Measurements from ENCODE around the gene IKBIP. TPM values are rescaled to one million over a fixed set of nuclear protein-coding genes. Genes with fewer than 3 reads are reported as not detected.
"Not testable (repeated sequence)": the region's sequence is repeated elsewhere in the genome, so short reads cannot be mapped to it uniquely, and the experiment has no call there.

The IKBIP gene
- total and polyA plus RNA-seq, 5 donors, result 4.9 to 10.3 (median 6.3) TPM

DNA sequence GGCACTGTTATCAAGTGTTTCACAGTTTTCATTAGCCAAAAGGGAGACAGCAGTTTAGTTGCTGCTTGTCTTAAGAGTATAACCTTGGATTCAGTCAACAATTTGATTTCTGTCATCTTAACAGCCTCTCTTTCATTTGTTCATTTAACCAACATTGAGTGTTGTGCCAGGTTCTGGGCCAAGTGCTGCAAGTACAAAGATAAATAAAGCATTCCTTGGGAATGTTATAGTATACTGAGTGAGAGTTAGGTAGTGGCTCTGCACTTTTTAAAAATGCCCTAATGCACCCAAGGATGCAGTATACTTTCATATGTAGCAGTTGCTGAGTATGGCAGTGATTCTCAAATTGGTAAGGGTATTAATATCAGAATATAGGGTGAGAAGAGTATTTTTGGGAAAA lies 15.9 kb upstream of the IKBIP start:
- intact Hi-C loops (cut with DNase I), result no loop called here
- Histone ChIP-seq H3K27me3 (ENCODE audit: control insufficient read depth, insufficient read depth) (no peaks in the 10 kb centered on the region), H3K9me3 (ENCODE audit: control insufficient read depth, low read length) (no peaks in the 10 kb centered on the region), H3K4me1 (ENCODE audit: control insufficient read depth, insufficient read depth, low read length) (no peaks in the 10 kb centered on the region), H3K27ac (ENCODE audit: low read length) (no peak overlapping the region), H3K4me3 (ENCODE audit: low read length) (no peak overlapping the region)
- ATAC-seq (no peak), DNase-seq (no peak)

DNA sequence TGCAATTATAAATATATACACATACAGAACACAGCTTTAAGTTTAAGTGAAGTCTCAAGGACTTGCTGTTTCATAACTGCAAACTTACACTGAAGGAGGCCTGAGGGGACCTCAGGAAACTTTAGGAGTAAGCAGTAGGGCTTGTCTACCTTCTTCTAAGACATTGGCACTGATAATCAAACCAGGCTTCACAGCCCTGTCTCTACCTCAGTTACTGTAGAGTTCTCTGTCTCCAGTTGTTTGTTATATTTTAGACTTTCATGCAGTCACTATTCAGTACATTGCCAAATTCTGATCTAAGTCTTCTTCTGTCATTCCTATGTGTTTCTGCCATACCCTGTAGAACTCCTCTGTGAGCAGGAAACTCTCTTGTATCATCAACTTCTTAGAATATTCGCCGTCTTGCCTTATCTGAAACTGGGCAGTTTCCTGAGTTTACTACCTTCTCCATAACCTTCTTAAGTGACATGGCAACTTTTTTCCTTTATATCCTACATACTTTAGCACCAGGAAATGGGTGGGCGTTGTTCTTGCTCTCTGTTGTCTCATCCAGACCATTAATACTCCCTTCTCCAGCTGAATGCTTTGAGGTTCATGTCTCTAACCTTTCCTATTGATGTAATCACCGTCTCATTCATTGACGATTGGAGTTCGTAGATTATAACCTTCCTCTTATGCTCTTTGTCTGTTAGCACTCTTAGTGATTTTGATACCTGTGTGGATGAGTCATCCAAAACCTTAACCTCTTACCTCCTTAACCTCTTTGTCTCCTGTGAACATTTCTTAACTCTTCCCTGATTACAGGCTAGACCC lies 11.9 kb upstream of the IKBIP start:
- intact Hi-C loops (cut with DNase I), result loop anchor here in 1 of 4 donors (10.0 kb wide), 1 partner anchor 92 kb away; no protein-coding TSS in a partner anchor
- H3K4me1 ChIP-seq (ENCODE audit: control insufficient read depth, insufficient read depth, low read length), result no peaks in the 10 kb centered on the region
- DNase-seq (no peak), ATAC-seq (no peak)
- no peak overlapping the region for H3K4me3 ChIP-seq (ENCODE audit: low read length)
- no peak overlapping the region for H3K27ac ChIP-seq (ENCODE audit: low read length)
- no peaks in the 10 kb centered on the region for H3K9me3 ChIP-seq (ENCODE audit: control insufficient read depth, low read length)
- no peaks in the 10 kb centered on the region for H3K27me3 ChIP-seq (ENCODE audit: control insufficient read depth, insufficient read depth)
- WGBS, result 64% methylated on average over 6 of the region's 6 CpGs

DNA sequence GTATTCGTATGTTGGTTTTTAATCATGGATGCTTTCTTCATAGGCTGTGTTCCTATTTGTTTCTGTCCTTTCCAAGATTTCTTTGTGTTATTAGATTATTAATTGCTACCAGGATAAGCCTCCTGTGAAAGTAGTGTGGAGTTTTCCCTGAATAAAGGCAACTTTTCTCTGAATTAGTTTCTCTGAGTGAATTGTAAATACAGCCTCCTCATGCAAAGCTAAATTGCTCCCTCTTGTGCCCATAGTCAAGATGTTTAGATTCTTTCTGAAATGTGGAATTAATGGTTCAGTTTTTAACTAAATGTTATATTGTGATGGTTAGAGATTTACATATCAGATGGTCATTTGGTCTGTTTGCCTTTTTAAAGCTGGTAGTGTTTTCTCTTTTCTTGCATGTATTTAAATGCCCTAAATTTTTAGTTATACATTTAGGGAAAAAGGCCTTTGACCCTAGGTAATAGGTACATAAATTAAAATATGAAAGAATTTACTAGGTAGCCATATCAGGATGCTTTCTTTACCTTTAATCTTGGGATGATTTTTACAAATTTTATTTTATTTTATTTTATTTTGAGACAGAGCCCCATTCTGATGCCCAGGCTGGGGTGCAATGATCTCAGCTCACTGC lies 9.4 kb upstream of the IKBIP start:
- WGBS, result 84% methylated on average over 1 of the region's 1 CpG

DNA sequence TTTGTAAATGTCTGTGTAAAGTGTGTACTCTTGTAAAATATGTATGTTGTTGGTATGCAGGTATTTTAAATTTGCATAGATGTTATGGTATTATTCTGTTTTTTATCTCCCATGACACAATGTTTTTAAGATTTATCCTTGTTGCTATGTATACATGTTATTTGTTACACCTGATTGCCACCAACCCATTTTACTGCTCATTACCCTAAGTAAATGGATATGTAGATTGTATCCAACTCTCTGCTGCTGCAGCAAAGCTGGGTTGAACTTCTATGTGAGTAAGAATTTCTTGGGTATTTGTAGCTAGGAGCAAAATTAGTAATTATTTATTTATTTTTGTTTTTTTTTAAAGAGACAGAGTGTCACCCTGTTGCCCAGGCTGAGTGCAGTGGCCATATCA lies 6.7 kb upstream of the IKBIP start:
- DNase-seq, result no peak
- no peaks in the 10 kb centered on the region for H3K9me3 ChIP-seq (ENCODE audit: control insufficient read depth, low read length)
- ATAC-seq, result no peak
- no peaks in the 10 kb centered on the region for H3K4me1 ChIP-seq (ENCODE audit: control insufficient read depth, insufficient read depth, low read length)
- no peaks in the 10 kb centered on the region for H3K27me3 ChIP-seq (ENCODE audit: control insufficient read depth, insufficient read depth)
- intact Hi-C loops (cut with DNase I), result loop anchor here in 3 of 4 donors (5.0 to 10.0 kb wide), 2 partner anchors 84 to 87 kb away; no protein-coding TSS in a partner anchor
- H3K27ac ChIP-seq (ENCODE audit: low read length), result no peak overlapping the region
- no peak overlapping the region for H3K4me3 ChIP-seq (ENCODE audit: low read length)

More for the DNA sequence above, 9.4 kb upstream of the IKBIP start:
- DNase-seq, result no peak
- no peak overlapping the region for H3K27ac ChIP-seq (ENCODE audit: low read length)
- ATAC-seq, result no peak
- H3K4me3 ChIP-seq (ENCODE audit: low read length), result no peak overlapping the region
- H3K9me3 ChIP-seq (ENCODE audit: control insufficient read depth, low read length), result no peaks in the 10 kb centered on the region
- intact Hi-C loops (cut with DNase I), result loop anchor here in 3 of 4 donors (5.0 to 10.0 kb wide), 2 partner anchors 87 to 89 kb away; no protein-coding TSS in a partner anchor
- H3K4me1 ChIP-seq (ENCODE audit: control insufficient read depth, insufficient read depth, low read length), result no peaks in the 10 kb centered on the region
- H3K27me3 ChIP-seq (ENCODE audit: control insufficient read depth, insufficient read depth), result no peaks in the 10 kb centered on the region

DNA sequence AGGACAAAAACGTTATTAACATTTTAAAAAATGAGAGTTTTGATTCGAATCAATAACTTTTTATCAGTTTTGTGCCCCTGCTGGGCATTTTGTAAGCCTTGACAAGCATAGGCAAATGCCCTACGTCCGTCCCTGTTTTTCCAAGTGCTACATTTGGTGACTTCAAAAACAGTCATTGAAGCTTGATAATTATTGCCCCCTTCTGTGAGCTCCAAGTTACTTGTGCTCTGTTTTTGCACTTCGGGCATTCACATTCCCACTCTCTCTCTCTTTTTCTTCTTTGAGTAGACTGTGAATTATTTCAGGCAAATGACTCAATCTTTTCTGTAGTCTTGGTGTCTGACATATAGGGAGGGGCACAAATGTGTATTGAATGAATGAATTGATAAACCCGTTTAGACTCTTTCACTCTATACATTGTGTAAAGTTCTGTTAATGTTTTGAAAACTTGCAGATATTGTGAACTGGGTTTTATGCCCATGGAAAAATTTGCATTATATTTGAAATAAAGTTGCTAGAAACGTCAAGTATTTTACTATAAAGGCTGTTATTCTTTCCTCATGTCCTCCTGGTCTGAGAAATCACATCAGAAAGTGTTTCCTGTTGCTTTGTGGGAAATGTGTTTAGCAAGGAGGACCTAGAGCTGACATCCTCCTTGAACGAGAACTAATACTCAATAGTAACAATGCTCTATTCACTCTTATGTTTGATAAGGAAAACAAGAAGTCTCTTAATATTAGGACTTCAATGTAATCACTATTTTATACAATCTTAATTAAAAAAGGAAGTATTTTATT lies 1.9 kb upstream of the IKBIP start:
- Histone ChIP-seq H3K27me3 (ENCODE audit: control insufficient read depth, insufficient read depth) (no peaks in the 10 kb centered on the region), H3K4me1 (ENCODE audit: control insufficient read depth, insufficient read depth, low read length) (no peaks in the 10 kb centered on the region), H3K27ac (ENCODE audit: low read length) (no peak overlapping the region), H3K4me3 (ENCODE audit: low read length) (peak overlapping the region; percentile 93), H3K9me3 (ENCODE audit: control insufficient read depth, low read length) (no peaks in the 10 kb centered on the region)
- intact Hi-C loops (cut with DNase I), result loop anchor here in 2 of 4 donors (10.0 kb wide), 1 partner anchor 52 kb away; the partner anchor contains the start of gene SLC25A3 (in 2 of the 2)
- ATAC-seq (no peak), DNase-seq (no peak)
- WGBS, result 8% methylated on average over 8 of the region's 8 CpGs

DNA sequence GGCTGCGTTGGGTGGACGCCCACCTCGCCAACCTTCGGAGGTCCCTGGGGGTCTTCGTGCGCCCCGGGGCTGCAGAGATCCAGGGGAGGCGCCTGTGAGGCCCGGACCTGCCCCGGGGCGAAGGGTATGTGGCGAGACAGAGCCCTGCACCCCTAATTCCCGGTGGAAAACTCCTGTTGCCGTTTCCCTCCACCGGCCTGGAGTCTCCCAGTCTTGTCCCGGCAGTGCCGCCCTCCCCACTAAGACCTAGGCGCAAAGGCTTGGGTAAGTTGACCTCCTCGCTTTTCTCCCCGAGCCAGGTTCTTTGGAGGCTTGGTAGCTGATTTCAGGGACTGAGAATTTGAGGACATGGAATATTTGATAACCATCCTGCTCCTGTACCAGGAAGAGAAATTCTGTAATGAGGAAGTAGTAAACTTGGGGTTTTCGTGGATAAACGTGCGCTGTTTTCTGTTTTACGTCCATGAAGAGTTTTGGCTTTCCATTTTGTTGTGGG lies 1.0 kb upstream of the IKBIP start:
- DNase-seq, result peak in 1 of 3 donors; percentile 42
- Histone ChIP-seq H3K27me3 (ENCODE audit: control insufficient read depth, insufficient read depth) (no peaks in the 10 kb centered on the region), H3K4me3 (ENCODE audit: low read length) (peak overlapping the region; percentile 93), H3K9me3 (ENCODE audit: control insufficient read depth, low read length) (no peaks in the 10 kb centered on the region), H3K4me1 (ENCODE audit: control insufficient read depth, insufficient read depth, low read length) (no peaks in the 10 kb centered on the region), H3K27ac (ENCODE audit: low read length) (peak overlapping the region; percentile 53)
- under 1% methylated on average over 24 of the region's 24 CpGs for WGBS
- intact Hi-C loops (cut with DNase I), result loop anchor here in 2 of 4 donors (10.0 kb wide), 1 partner anchor 51 kb away; the partner anchor contains the start of gene SLC25A3 (in 2 of the 2)
- ATAC-seq, result peak; percentile 14 to 30

DNA sequence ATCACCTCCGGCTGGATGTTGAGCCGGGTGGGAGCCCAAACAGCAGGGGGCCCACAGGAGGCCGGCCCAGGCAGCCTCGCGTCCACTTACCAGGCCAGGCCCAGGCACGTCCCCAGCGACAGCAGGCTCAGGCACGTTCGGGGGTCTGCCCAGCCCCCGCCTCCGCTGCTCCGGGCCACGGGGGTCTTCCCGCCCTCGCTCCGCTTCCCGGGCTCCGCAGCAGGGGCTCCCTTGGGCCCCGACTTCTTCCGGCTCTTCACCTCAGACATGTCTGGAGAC lies 216 bp downstream of the IKBIP start:
- WGBS, result under 1% methylated on average over 20 of the region's 20 CpGs
- DNase-seq (peak in 2 of 3 donors; percentile 53 to 78), ATAC-seq (peak; percentile 27 to 64)
- H3K4me1 ChIP-seq (ENCODE audit: control insufficient read depth, insufficient read depth, low read length), result no peaks in the 10 kb centered on the region
- H3K9me3 ChIP-seq (ENCODE audit: control insufficient read depth, low read length), result no peaks in the 10 kb centered on the region
- peak overlapping the region; percentile 31 for H3K27ac ChIP-seq (ENCODE audit: low read length)
- H3K27me3 ChIP-seq (ENCODE audit: control insufficient read depth, insufficient read depth), result no peaks in the 10 kb centered on the region
- H3K4me3 ChIP-seq (ENCODE audit: low read length), result peak overlapping the region; percentile 93
- intact Hi-C loops (cut with DNase I), result loop anchor here in 2 of 4 donors (10.0 kb wide), 1 partner anchor 50 kb away; the partner anchor contains the start of gene SLC25A3 (in 2 of the 2)

DNA sequence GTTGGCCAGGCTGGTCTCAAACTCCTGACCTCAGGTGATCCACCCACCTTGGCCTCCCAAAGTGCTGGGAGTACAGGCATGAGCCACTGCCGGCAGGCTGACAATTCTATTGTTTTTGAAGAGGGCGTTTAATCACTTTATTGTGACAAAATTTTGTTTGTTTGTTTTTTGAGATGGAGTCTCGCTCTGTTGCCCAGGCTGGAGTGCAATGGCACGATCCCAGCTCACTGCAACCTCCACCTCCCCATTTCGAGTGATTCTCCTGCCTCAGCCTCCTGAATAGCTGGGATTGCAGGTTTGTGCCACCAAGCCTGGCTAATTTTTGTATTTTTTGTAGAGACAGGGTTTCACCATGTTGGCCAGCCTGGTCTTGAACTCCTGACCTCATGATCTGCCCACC lies 1.8 kb downstream of the IKBIP start:
- 96% methylated on average over 5 of the region's 5 CpGs for WGBS
- H3K4me3 ChIP-seq (ENCODE audit: low read length); H3K27ac ChIP-seq (ENCODE audit: low read length); H3K9me3 ChIP-seq (ENCODE audit: control insufficient read depth, low read length); DNase-seq; ATAC-seq; H3K27me3 ChIP-seq (ENCODE audit: control insufficient read depth, insufficient read depth); H3K4me1 ChIP-seq (ENCODE audit: control insufficient read depth, insufficient read depth, low read length): not testable (repeated sequence)
- intact Hi-C loops (cut with DNase I), result loop anchor here in 2 of 4 donors (10.0 kb wide), 1 partner anchor 48 kb away; the partner anchor contains the start of gene SLC25A3 (in 2 of the 2)

DNA sequence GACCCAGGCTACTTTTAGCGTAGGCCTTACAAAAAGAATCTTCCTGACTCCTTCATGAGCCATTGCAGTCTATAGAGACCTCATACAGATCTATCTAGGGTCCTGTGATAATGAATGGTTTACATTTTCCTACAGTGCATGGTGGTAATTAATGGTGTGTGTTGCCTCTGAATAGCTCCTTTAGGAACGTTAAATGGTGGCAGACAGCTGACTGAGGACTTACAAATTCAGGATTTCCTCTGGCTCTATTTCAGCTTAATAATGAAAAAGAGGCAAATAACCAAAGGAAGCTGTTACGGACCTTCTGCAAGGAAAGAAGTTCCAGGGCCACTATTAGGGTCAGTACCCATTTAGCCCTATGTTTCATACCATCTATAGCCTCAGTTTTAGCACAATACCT lies 5.1 kb downstream of the IKBIP start:
- WGBS, result 70% methylated on average over 3 of the region's 3 CpGs

DNA sequence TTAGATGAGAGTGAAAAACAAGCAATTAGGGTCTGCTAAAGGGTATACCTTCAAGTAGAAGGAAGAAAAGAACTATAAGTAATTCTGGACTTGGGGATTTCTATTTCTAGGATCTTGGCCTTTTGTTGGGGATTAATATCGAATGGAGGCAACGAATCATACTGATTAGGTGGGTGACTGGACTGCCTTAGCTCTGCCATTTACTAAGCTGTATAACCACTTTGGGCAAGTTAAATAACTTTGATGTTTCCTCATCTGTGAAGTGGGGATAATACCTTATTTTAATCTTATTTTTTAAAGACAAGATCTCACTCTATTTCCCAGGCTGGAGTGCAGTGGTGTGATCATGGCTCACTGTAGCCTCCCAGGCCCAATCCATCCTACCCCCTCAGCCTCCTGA lies 6.6 kb downstream of the IKBIP start:
- no peaks in the 10 kb centered on the region for H3K9me3 ChIP-seq (ENCODE audit: control insufficient read depth, low read length)
- DNase-seq, result no peak
- intact Hi-C loops (cut with DNase I), result no loop called here
- H3K27ac ChIP-seq (ENCODE audit: low read length), result no peak overlapping the region
- no peak for ATAC-seq
- H3K4me3 ChIP-seq (ENCODE audit: low read length), result no peak overlapping the region
- no peaks in the 10 kb centered on the region for H3K27me3 ChIP-seq (ENCODE audit: control insufficient read depth, insufficient read depth)
- 96% methylated on average over 2 of the region's 2 CpGs for WGBS
- H3K4me1 ChIP-seq (ENCODE audit: control insufficient read depth, insufficient read depth, low read length), result peaks cover 1% of the 10 kb centered on the region

More for the DNA sequence above, 5.1 kb downstream of the IKBIP start:
- DNase-seq, result no peak
- H3K9me3 ChIP-seq (ENCODE audit: control insufficient read depth, low read length), result no peaks in the 10 kb centered on the region
- no peak overlapping the region for H3K27ac ChIP-seq (ENCODE audit: low read length)
- ATAC-seq, result no peak
- intact Hi-C loops (cut with DNase I), result no loop called here
- H3K27me3 ChIP-seq (ENCODE audit: control insufficient read depth, insufficient read depth), result no peaks in the 10 kb centered on the region
- no peak overlapping the region for H3K4me3 ChIP-seq (ENCODE audit: low read length)
- peaks cover 1% of the 10 kb centered on the region for H3K4me1 ChIP-seq (ENCODE audit: control insufficient read depth, insufficient read depth, low read length)
